HL-60 (cell line): ENCODE results near the gene MAP2.

Source experiments
- CTCF ChIP-seq: IDR thresholded peaks from one replicate; pipeline ENCODE4 v1.5.1; 2011; ENCODE audit warnings: low read length, control low read depth, inconsistent platforms; ENCODE audit not compliant: insufficient read depth
- GABPA ChIP-seq: IDR thresholded peaks from 2 replicates; pipeline ENCODE4 v1.6.1; 2012; ENCODE audit warnings: low read depth
- POLR2AphosphoS5 ChIP-seq: IDR thresholded peaks from 2 replicates; pipeline ENCODE4 v1.6.1; 2012; ENCODE audit warnings: low read depth
- REST ChIP-seq: IDR thresholded peaks from 2 replicates; pipeline ENCODE4 v1.6.1; 2012; ENCODE audit warnings: low read depth; ENCODE audit not compliant: insufficient replicate concordance
- SPI1 ChIP-seq: IDR thresholded peaks from 2 replicates; pipeline ENCODE4 v1.6.1; 2012; ENCODE audit warnings: low read depth, mild to moderate bottlenecking, borderline replicate concordance

GRCh38 chr2:209694748-209695147 lies 270.9 kb downstream of the MAP2 start:
- TF ChIP-seq CTCF (no peak), REST (no peak), GABPA (no peak), SPI1 (no peak), POLR2AphosphoS5 (no peak)
